SK-N-SH treated with all-trans-retinoic acid at 6 μM for 48 hours (cell line): ENCODE data around the gene FBXL3.

Source experiments
- ATAC-seq: fragments of 200-7000 bp; cut with Tn5 transposase; 3 replicates; pipeline ENCODE4 v1.9.1; 2020; ENCODE audit warnings: mild to moderate bottlenecking, moderate library complexity
- ARNTL ChIP-seq: fragments of 450-650 bp; formaldehyde crosslinking; IDR thresholded peaks from 2 replicates; pipeline ENCODE4 v1.5.0; 2020; ENCODE audit warnings: low read depth, mild to moderate bottlenecking, moderate library complexity, borderline replicate concordance
- BACH2 ChIP-seq: fragments of 250-450 bp; sonication (Bioruptor Pico); IDR thresholded peaks from 2 replicates; pipeline ENCODE4 v1.9.0; 2021; ENCODE audit warnings: mild to moderate bottlenecking, borderline replicate concordance
- CSDC2 ChIP-seq: fragments of 250-450 bp; sonication (Bioruptor Pico); IDR thresholded peaks from 2 replicates; pipeline ENCODE4 v1.5.0; 2020; ENCODE audit warnings: mild to moderate bottlenecking, moderate library complexity
- ESRRG ChIP-seq: fragments of 250-450 bp; sonication (Bioruptor Pico); IDR thresholded peaks from 2 replicates; pipeline ENCODE4 v1.6.1; 2021; ENCODE audit warnings: mild to moderate bottlenecking
- ISL1 ChIP-seq: fragments of 250-450 bp; sonication (Bioruptor Pico); IDR thresholded peaks from 2 replicates; pipeline ENCODE4 v2.1.2; 2022; ENCODE audit warnings: mild to moderate bottlenecking, moderate library complexity
- OSR1 ChIP-seq: fragments of 250-450 bp; sonication (Bioruptor Pico); IDR thresholded peaks from 2 replicates; pipeline ENCODE4 v1.8.0; 2022; ENCODE audit warnings: moderate library complexity, mild to moderate bottlenecking, inconsistent platforms
- PPARA ChIP-seq: fragments of 250-450 bp; sonication (Bioruptor Pico); IDR thresholded peaks from 2 replicates; pipeline ENCODE4 v1.5.0; 2020; ENCODE audit warnings: mild to moderate bottlenecking, borderline replicate concordance
- RARB ChIP-seq: fragments of 250-450 bp; sonication (Bioruptor Pico); IDR thresholded peaks from 2 replicates; pipeline ENCODE4 v1.8.0; 2021; ENCODE audit warnings: mild to moderate bottlenecking, moderate library complexity
- SNAI2 ChIP-seq: fragments of 250-450 bp; sonication (Bioruptor Pico); IDR thresholded peaks from 2 replicates; pipeline ENCODE4 v1.5.0; 2020; ENCODE audit warnings: mild to moderate bottlenecking, moderate library complexity
- TCF4 ChIP-seq: fragments of 250-450 bp; sonication (Bioruptor Pico); IDR thresholded peaks from 2 replicates; pipeline ENCODE4 v1.8.0; 2021; ENCODE audit warnings: mild to moderate bottlenecking, moderate library complexity, borderline replicate concordance
- ZC3H10 ChIP-seq: fragments of 250-450 bp; sonication (Bioruptor Pico); IDR thresholded peaks from 2 replicates; pipeline ENCODE4 v1.5.1; 2021; ENCODE audit warnings: mild to moderate bottlenecking, moderate library complexity
- ZFP30 ChIP-seq: fragments of 450-650 bp; formaldehyde crosslinking; IDR thresholded peaks from 2 replicates; pipeline ENCODE4 v1.5.0; 2022; ENCODE audit warnings: mild to moderate bottlenecking, moderate library complexity
- ZNF8 ChIP-seq: fragments of 450-650 bp; formaldehyde crosslinking; IDR thresholded peaks from 2 replicates; pipeline ENCODE4 v1.5.0; 2020; ENCODE audit warnings: mild to moderate bottlenecking, moderate library complexity
- TF ChIP-seq, protein P1 (sequence below): fragments of 250-450 bp; sonication (Bioruptor Pico); IDR thresholded peaks from 2 replicates; pipeline ENCODE4 v1.8.0; 2021; ENCODE audit warnings: low read depth, mild to moderate bottlenecking, moderate library complexity, borderline replicate concordance
- TF ChIP-seq, protein P2 (sequence below): fragments of 250-450 bp; sonication (Bioruptor Pico); IDR thresholded peaks from 2 replicates; pipeline ENCODE4 v1.5.1; 2020; ENCODE audit warnings: low read depth, mild to moderate bottlenecking, moderate library complexity

Gene FBXL3

DNA sequence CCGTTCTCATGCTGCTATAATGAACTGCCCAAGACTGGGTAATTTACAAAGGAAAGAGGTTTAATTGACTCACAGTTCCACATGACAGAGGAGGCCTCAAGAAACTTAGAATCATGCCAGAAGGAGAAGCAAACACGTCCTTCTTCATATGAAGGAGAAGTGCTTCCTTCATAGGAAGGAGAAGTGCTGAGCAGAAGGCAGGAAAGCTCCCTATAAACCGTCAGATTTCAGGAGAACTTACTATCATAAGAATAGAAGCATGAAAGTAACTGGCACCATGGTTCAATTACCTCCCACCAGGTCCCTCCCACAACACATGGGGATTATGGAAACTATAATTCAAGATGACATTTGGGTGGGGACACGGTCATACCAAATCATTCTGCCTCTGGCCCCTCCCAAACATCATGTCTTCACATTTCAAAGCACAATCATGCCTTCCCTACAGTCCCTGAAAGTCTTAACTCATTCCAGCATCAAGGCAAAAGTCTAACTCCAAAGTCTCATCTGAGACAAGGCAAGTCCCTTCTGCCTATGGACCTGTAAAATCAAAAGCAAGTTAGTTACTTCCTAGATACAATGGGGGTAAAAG is 68.0 kb downstream of the FBXL3 start:
- TF ChIP-seq ZC3H10 (CRISPR knock-in tag) = no peak
- no peak for TF ChIP-seq ZFP30 (CRISPR knock-in tag)
- no peak for TF ChIP-seq TCF4 (CRISPR knock-in tag)
- TF ChIP-seq, protein P1, sequence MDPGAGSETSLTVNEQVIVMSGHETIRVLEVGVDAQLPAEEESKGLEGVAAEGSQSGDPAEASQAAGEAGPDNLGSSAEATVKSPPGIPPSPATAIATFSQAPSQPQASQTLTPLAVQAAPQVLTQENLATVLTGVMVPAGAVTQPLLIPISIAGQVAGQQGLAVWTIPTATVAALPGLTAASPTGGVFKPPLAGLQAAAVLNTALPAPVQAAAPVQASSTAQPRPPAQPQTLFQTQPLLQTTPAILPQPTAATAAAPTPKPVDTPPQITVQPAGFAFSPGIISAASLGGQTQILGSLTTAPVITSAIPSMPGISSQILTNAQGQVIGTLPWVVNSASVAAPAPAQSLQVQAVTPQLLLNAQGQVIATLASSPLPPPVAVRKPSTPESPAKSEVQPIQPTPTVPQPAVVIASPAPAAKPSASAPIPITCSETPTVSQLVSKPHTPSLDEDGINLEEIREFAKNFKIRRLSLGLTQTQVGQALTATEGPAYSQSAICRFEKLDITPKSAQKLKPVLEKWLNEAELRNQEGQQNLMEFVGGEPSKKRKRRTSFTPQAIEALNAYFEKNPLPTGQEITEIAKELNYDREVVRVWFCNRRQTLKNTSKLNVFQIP (CRISPR knock-in tag) = no peak
- TF ChIP-seq PPARA = no peak
- no peak for TF ChIP-seq SNAI2
- TF ChIP-seq, protein P2, sequence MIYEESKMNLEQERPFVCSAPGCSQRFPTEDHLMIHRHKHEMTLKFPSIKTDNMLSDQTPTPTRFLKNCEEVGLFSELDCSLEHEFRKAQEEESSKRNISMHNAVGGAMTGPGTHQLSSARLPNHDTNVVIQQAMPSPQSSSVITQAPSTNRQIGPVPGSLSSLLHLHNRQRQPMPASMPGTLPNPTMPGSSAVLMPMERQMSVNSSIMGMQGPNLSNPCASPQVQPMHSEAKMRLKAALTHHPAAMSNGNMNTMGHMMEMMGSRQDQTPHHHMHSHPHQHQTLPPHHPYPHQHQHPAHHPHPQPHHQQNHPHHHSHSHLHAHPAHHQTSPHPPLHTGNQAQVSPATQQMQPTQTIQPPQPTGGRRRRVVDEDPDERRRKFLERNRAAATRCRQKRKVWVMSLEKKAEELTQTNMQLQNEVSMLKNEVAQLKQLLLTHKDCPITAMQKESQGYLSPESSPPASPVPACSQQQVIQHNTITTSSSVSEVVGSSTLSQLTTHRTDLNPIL (CRISPR knock-in tag) = no peak
- TF ChIP-seq CSDC2 = no peak
- no peak for TF ChIP-seq BACH2 (CRISPR knock-in tag)
- no peak for TF ChIP-seq ARNTL (CRISPR knock-in tag)
- TF ChIP-seq ESRRG (CRISPR knock-in tag) = no peak
- TF ChIP-seq, all 23 proteins: peak for 0
- no peak for ATAC-seq

DNA sequence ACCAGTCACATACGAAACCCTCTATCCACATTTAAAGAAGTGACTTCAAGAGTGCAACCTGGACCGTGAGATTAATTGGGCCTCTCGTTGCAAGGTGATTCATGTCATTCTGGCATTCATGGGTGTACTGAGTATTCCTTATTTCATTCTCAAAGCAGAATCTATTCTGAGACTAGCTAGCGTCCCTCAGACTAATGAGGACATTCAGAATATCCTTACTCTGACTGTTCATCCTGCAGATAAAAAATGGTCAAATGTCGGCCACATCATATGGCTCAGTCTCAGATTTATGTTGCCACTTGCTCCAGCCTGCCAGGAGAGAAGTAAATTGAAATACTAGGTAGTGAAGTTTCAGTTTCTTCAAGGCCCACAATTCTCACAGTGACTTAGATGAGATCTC is 71.3 kb downstream of the FBXL3 start:
- TF ChIP-seq BACH2 (CRISPR knock-in tag) (no peak), RARB (no peak), ISL1 (no peak), OSR1 (CRISPR knock-in tag) (no peak), ZNF8 (no peak), ARNTL (CRISPR knock-in tag) (no peak)
- TF ChIP-seq, all 23 proteins: peak for 0
- ATAC-seq = no peak
